MM.1S (cell line): ENCODE measurements around the gene PHKA2.

Experiments used
- DNase-seq: peaks from one replicate; pipeline ENCODE4 v3.0.0-alpha.2; 2015
- H2AFZ ChIP-seq: fragments of 300-600 bp; sonication (generic); 2 replicates; pipeline ENCODE4 v1.6.0; 2016; ENCODE audit warnings: antibody characterized with exemption, low read length
- H3F3A ChIP-seq: fragments of 300-600 bp; sonication (generic); 2 replicates; pipeline ENCODE4 v1.6.1; 2016; ENCODE audit warnings: mild to moderate bottlenecking, antibody characterized with exemption, low read length, moderate library complexity, mixed read lengths; ENCODE audit not compliant: insufficient read depth
- H3K27ac ChIP-seq: fragments of 300-600 bp; sonication (generic); 2 replicates; pipeline ENCODE4 v1.5.1; 2016; ENCODE audit warnings: mild to moderate bottlenecking, low read length
- H3K27me3 ChIP-seq: fragments of 300-600 bp; sonication (generic); replicated peaks from 2 replicates; pipeline ENCODE4 v1.6.0; 2016; ENCODE audit warnings: low read length; ENCODE audit not compliant: insufficient read depth
- H3K36me3 ChIP-seq: fragments of 300-600 bp; sonication (generic); replicated peaks from 2 replicates; pipeline ENCODE4 v1.6.1; 2016; ENCODE audit warnings: mild to moderate bottlenecking, low read length, mixed read lengths; ENCODE audit not compliant: insufficient read depth
- H3K4me1 ChIP-seq: fragments of 300-600 bp; sonication (generic); 2 replicates; pipeline ENCODE4 v1.6.1; 2016; ENCODE audit warnings: low read length, mixed read lengths
- H3K4me2 ChIP-seq: fragments of 300-600 bp; sonication (generic); 2 replicates; pipeline ENCODE4 v1.6.0; 2016; ENCODE audit warnings: low read depth, low read length
- H3K4me3 ChIP-seq: fragments of 300-600 bp; sonication (generic); 2 replicates; pipeline ENCODE4 v1.5.1; 2016; ENCODE audit warnings: low read length, mixed read lengths
- H3K79me2 ChIP-seq: fragments of 300-600 bp; sonication (generic); 2 replicates; pipeline ENCODE4 v1.6.1; 2016; ENCODE audit warnings: mixed run types, low read length, mixed read lengths
- H3K9ac ChIP-seq: fragments of 300-600 bp; sonication (generic); 2 replicates; pipeline ENCODE4 v1.6.1; 2016; ENCODE audit warnings: low read length, mixed read lengths
- H3K9me2 ChIP-seq: fragments of 300-600 bp; sonication (generic); replicated peaks from 2 replicates; pipeline ENCODE4 v1.6.1; 2016; ENCODE audit warnings: mild to moderate bottlenecking, low read length, mixed read lengths; ENCODE audit not compliant: insufficient read depth
- H3K9me3 ChIP-seq: fragments of 300-600 bp; sonication (generic); replicated peaks from 2 replicates; pipeline ENCODE4 v1.6.1; 2016; ENCODE audit warnings: mild to moderate bottlenecking, low read length, mixed read lengths; ENCODE audit not compliant: insufficient read depth
- H4K20me1 ChIP-seq: fragments of 300-600 bp; sonication (generic); 2 replicates; pipeline ENCODE4 v1.6.1; 2016; ENCODE audit warnings: mild to moderate bottlenecking, low read length, moderate library complexity, mixed read lengths; ENCODE audit not compliant: insufficient read depth
- CTCF ChIP-seq: fragments of 300-600 bp; sonication (generic); IDR thresholded peaks from 2 replicates; pipeline ENCODE4 v1.5.1; 2016; ENCODE audit warnings: antibody characterized with exemption, low read length, mixed read lengths
- EZH2 ChIP-seq: fragments of 300-600 bp; sonication (generic); optimal IDR thresholded peaks from 2 replicates; pipeline ENCODE3; 2017; ENCODE audit warnings: low read depth, mild to moderate bottlenecking, antibody characterized with exemption, low read length, mixed read lengths
- EZH2phosphoT487 ChIP-seq: fragments of 300-600 bp; sonication (generic); IDR thresholded peaks from 2 replicates; pipeline ENCODE4 v1.6.1; 2018; ENCODE audit warnings: antibody characterized with exemption, low read length

Gene PHKA2

GRCh38 chrX:18897611-18898010 lies 86.3 kb downstream of the PHKA2 start:
- H3F3A ChIP-seq: no peaks in the 10 kb centered on the region
- no peak for TF ChIP-seq EZH2phosphoT487
- no peak for TF ChIP-seq EZH2
- TF ChIP-seq CTCF: no peak
- H3K9me3 ChIP-seq: no peaks in the 10 kb centered on the region
- H3K9ac ChIP-seq: no peak overlapping the region
- H3K27ac ChIP-seq: no peak overlapping the region
- H3K4me1 ChIP-seq: no peaks in the 10 kb centered on the region
- no peak overlapping the region for H3K4me2 ChIP-seq
- H3K27me3 ChIP-seq: no peaks in the 10 kb centered on the region
- no peaks in the 10 kb centered on the region for H3K9me2 ChIP-seq
- no peak overlapping the region for H2AFZ ChIP-seq
- H4K20me1 ChIP-seq: no peaks in the 10 kb centered on the region
- no peak overlapping the region for H3K4me3 ChIP-seq
- H3K79me2 ChIP-seq: no peaks in the 10 kb centered on the region
- DNase-seq: no peak
- no peaks in the 10 kb centered on the region for H3K36me3 ChIP-seq

GRCh38 chrX:18896680-18897544 lies 87.0 kb downstream of the PHKA2 start:
- TF ChIP-seq EZH2phosphoT487 (no peak), EZH2 (no peak), CTCF (no peak)

GRCh38 chrX:18895189-18895951 lies 88.5 kb downstream of the PHKA2 start:
- no peaks in the 10 kb centered on the region for H3F3A ChIP-seq

More at GRCh38 chrX:18896680-18897544, 87.0 kb downstream of the PHKA2 start:
- Histone ChIP-seq H3K9me2 (no peaks in the 10 kb centered on the region), H3K27me3 (no peaks in the 10 kb centered on the region), H3F3A (no peaks in the 10 kb centered on the region), H2AFZ (no peak overlapping the region), H3K9ac (no peak overlapping the region), H3K4me3 (no peak overlapping the region), H3K27ac (no peak overlapping the region), H3K4me2 (no peak overlapping the region), H4K20me1 (no peaks in the 10 kb centered on the region), H3K4me1 (no peaks in the 10 kb centered on the region), H3K36me3 (no peaks in the 10 kb centered on the region), H3K79me2 (no peaks in the 10 kb centered on the region), H3K9me3 (no peaks in the 10 kb centered on the region)
- DNase-seq: no peak

More at GRCh38 chrX:18895189-18895951, 88.5 kb downstream of the PHKA2 start:
- Histone ChIP-seq H3K4me2 (no peak overlapping the region), H3K4me1 (no peaks in the 10 kb centered on the region), H3K9me3 (no peaks in the 10 kb centered on the region), H3K4me3 (no peak overlapping the region), H3K9me2 (no peaks in the 10 kb centered on the region), H3K9ac (no peak overlapping the region), H2AFZ (no peak overlapping the region), H3K27me3 (no peaks in the 10 kb centered on the region), H4K20me1 (no peaks in the 10 kb centered on the region), H3K27ac (no peak overlapping the region), H3K79me2 (no peaks in the 10 kb centered on the region), H3K36me3 (no peaks in the 10 kb centered on the region)
- DNase-seq: no peak
- TF ChIP-seq EZH2: no peak
